ENCODE data around the gene DGKG.

GRCh38 chr3:186322761-186323160 is 39.3 kb downstream of the DGKG start:
- TF ChIP-seq FOXJ3 (CRISPR knock-in tag; IDR thresholded peaks at IDR 0.05): no peak
- no peak for TF ChIP-seq CTCF (IDR thresholded peaks at IDR 0.05)
- TF ChIP-seq EP300 (IDR thresholded peaks at IDR 0.05; ENCODE audit: borderline replicate concordance in 1 of 2, low read depth in 1 of 2, low read length in 1 of 2): no peak
- TF ChIP-seq, protein P1, sequence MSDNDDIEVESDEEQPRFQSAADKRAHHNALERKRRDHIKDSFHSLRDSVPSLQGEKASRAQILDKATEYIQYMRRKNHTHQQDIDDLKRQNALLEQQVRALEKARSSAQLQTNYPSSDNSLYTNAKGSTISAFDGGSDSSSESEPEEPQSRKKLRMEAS (IDR thresholded peaks at IDR 0.05; ENCODE audit: low read depth): no peak
- no peak for TF ChIP-seq EZH2phosphoT487 (IDR thresholded peaks at IDR 0.05; ENCODE audit: borderline replicate concordance, low read depth)
- TF ChIP-seq RAD21 (IDR thresholded peaks at IDR 0.05; ENCODE audit: low read length): no peak
- TF ChIP-seq REST (IDR thresholded peaks at IDR 0.05; ENCODE audit: low read depth, low read length): no peak
- TF ChIP-seq, protein P2, sequence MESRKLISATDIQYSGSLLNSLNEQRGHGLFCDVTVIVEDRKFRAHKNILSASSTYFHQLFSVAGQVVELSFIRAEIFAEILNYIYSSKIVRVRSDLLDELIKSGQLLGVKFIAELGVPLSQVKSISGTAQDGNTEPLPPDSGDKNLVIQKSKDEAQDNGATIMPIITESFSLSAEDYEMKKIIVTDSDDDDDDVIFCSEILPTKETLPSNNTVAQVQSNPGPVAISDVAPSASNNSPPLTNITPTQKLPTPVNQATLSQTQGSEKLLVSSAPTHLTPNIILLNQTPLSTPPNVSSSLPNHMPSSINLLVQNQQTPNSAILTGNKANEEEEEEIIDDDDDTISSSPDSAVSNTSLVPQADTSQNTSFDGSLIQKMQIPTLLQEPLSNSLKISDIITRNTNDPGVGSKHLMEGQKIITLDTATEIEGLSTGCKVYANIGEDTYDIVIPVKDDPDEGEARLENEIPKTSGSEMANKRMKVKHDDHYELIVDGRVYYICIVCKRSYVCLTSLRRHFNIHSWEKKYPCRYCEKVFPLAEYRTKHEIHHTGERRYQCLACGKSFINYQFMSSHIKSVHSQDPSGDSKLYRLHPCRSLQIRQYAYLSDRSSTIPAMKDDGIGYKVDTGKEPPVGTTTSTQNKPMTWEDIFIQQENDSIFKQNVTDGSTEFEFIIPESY (IDR thresholded peaks at IDR 0.05; ENCODE audit: borderline replicate concordance, low read depth): no peak
- TF ChIP-seq SMC3 (IDR thresholded peaks at IDR 0.05; ENCODE audit: low read depth, low read length): no peak
